ENCODE measurements around the gene NCDN.
A peak's percentile ranks its signal among the peaks of the same experiment; 100 is the strongest.

NCDN gene

GRCh38 chr1:35567947-35568558 lies 10.5 kb downstream of the NCDN start:
- Mint-ChIP-seq H3K4me1 (peaks cover 44% of the 10 kb centered on the region), H3K27ac (ENCODE audit: low read depth) (no peak overlapping the region)
- no peak for ATAC-seq (replicated peaks; ENCODE audit: extremely low read depth, poor library complexity, severe bottlenecking)

DNA sequence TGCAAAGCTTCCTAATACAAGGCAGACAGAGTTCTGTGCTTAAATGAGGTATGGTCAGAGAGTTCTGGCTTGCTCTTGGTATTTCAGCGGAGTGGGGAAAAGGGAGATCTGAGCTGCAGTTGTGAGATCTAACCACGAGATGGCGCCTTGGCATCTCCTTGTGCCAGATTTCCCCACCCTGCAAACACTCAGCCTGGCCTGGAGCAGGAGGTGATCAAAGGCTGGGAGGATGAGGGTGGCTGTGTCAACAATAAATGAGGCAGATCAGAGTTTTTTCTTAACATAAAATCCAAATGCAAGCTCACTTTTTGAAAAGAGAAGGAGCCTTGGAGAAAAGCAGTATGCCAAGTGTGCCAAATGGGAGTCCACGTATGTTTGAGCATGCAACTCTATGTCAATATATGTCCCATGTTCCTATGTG lies 11.4 kb downstream of the NCDN start:
- no peaks in the 10 kb centered on the region for H3K9me3 Mint-ChIP-seq
- H3K4me1 Mint-ChIP-seq: peaks cover 43% of the 10 kb centered on the region
- ATAC-seq (replicated peaks; ENCODE audit: extremely low read depth, poor library complexity, severe bottlenecking) (no peak), DNase-seq (ENCODE audit: low spot score in 2 of 2) (peak; percentile 53 to 55)
- no peaks in the 10 kb centered on the region for H3K27me3 Mint-ChIP-seq
- H3K4me3 Mint-ChIP-seq: no peak overlapping the region
- peaks cover 5% of the 10 kb centered on the region for H3K36me3 Mint-ChIP-seq (ENCODE audit: insufficient read depth)
- H3K27ac Mint-ChIP-seq (ENCODE audit: low read depth): no peak overlapping the region

More at GRCh38 chr1:35567947-35568558, 10.5 kb downstream of the NCDN start:
- Mint-ChIP-seq H3K27me3 (no peaks in the 10 kb centered on the region), H3K36me3 (ENCODE audit: insufficient read depth) (peaks cover 5% of the 10 kb centered on the region), H3K9me3 (no peaks in the 10 kb centered on the region), H3K4me3 (no peak overlapping the region)
- DNase-seq (ENCODE audit: low spot score in 2 of 2): no peak

DNA sequence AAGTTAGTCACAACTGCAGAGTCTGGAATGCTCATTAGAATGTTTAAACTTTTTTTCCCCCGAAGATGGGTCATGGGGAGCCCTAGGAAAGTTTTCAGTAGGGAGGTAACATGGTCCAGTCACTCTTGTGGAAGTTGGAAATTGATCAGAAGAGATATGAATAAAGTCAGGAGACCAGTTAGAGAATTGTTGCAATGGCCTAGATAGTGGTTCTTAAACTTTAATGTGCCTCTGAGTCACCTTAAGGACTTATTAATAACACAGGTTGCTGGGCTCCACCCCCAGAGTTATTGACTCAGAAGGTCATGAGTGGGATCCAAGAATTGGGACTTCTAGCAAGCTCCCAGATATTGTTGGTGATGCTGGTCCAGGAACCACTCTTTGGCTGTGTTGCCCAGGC lies 12.3 kb downstream of the NCDN start:
- no peak overlapping the region for H3K4me3 Mint-ChIP-seq
- no peaks in the 10 kb centered on the region for H3K9me3 Mint-ChIP-seq
- no peak for ATAC-seq (replicated peaks; ENCODE audit: extremely low read depth, poor library complexity, severe bottlenecking)
- no peak for DNase-seq (ENCODE audit: low spot score in 2 of 2)
- H3K27me3 Mint-ChIP-seq: no peaks in the 10 kb centered on the region
- peaks cover 34% of the 10 kb centered on the region for H3K4me1 Mint-ChIP-seq
- H3K36me3 Mint-ChIP-seq (ENCODE audit: insufficient read depth): peaks cover 5% of the 10 kb centered on the region
- H3K27ac Mint-ChIP-seq (ENCODE audit: low read depth): no peak overlapping the region

GRCh38 chr1:35570589-35571137 lies 13.1 kb downstream of the NCDN start:
- ATAC-seq (replicated peaks; ENCODE audit: extremely low read depth, poor library complexity, severe bottlenecking) (no peak), DNase-seq (ENCODE audit: low spot score in 2 of 2) (no peak)
- peaks cover 39% of the 10 kb centered on the region for H3K4me1 Mint-ChIP-seq
- H3K27ac Mint-ChIP-seq (ENCODE audit: low read depth): peak overlapping the region; percentile 23
- no peaks in the 10 kb centered on the region for H3K27me3 Mint-ChIP-seq
- H3K36me3 Mint-ChIP-seq (ENCODE audit: insufficient read depth): peaks cover 5% of the 10 kb centered on the region
- H3K9me3 Mint-ChIP-seq: no peaks in the 10 kb centered on the region
- H3K4me3 Mint-ChIP-seq: no peak overlapping the region

DNA sequence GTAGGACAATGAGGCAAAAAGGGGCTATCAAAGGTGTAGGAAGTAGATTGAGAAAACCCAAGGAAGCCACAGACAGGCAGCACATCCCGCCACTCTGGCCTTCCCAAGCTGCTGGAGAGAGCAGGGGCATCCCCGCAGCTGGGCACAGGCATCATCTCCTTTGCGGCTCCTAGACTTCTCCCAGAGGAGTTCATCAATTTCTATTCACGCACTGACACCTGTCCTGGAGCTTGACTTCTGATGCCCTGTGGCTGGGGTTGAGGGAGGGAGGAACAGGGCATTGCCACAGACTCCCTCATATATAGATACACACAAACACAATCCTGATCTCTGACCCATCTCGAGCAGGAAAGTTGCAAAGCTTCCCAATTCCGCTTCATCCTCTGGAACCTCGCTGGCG lies 13.7 kb downstream of the NCDN start:
- Mint-ChIP-seq H3K4me1 (peaks cover 45% of the 10 kb centered on the region), H3K4me3 (no peak overlapping the region), H3K27ac (ENCODE audit: low read depth) (peak overlapping the region; percentile 23), H3K36me3 (ENCODE audit: insufficient read depth) (peaks cover 8% of the 10 kb centered on the region), H3K9me3 (no peaks in the 10 kb centered on the region), H3K27me3 (no peaks in the 10 kb centered on the region)
- ATAC-seq (replicated peaks; ENCODE audit: extremely low read depth, poor library complexity, severe bottlenecking) (no peak), DNase-seq (ENCODE audit: low spot score in 2 of 2) (no peak)

GRCh38 chr1:35572296-35572695 lies 14.7 kb downstream of the NCDN start:
- DNase-seq (ENCODE audit: low spot score in 2 of 2) (no peak), ATAC-seq (replicated peaks; ENCODE audit: extremely low read depth, poor library complexity, severe bottlenecking) (no peak)
- H3K27me3 Mint-ChIP-seq: no peaks in the 10 kb centered on the region
- H3K4me3 Mint-ChIP-seq: no peak overlapping the region
- peaks cover 6% of the 10 kb centered on the region for H3K36me3 Mint-ChIP-seq (ENCODE audit: insufficient read depth)
- H3K27ac Mint-ChIP-seq (ENCODE audit: low read depth): no peak overlapping the region
- H3K4me1 Mint-ChIP-seq: peaks cover 47% of the 10 kb centered on the region
- no peaks in the 10 kb centered on the region for H3K9me3 Mint-ChIP-seq

DNA sequence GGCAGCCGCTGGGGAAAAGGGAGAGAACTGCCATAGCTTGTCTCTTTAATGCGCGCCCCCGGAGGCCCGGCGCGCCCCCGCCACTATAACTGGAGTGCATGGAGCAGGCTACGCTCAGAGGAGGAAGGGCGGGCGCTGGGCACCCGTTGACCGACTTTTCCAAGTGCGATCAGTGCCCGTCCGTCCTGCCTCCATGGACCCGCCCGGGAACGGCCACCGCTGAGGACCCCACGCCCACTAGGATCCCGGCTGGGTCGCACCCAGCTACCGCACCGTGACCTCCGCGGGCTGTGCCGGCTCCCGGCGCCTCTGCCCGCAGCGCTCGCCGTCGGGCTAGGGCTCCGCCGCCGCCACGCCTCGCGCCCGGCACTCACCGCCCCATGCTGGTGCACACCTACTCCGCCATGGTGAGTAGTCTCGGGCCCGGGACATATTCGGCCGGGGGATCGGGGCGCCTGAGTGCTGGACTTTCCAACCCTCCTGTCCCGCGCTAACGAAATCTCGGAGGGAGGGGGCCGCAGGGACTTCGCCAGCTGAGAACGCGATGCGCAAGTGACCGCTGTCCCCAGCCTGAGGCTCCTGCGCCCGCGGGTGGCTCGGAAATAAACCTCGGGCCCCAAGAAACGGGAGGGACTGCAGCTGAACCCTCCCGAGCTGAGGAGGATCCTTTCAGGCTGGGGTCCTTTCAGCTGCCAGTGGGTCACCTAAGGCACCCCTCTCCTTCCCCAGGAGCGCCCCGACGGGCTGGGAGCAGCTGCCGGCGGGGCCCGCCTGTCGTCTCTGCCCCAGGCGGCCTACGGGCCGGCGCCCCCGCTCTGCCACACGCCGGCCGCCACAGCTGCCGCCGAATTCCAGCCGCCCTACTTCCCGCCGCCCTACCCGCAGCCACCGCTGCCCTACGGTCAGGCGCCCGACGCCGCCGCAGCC lies 15.9 kb downstream of the NCDN start, which contains the start of gene TFAP2E:
TSS of gene TFAP2E (plus strand) at position 117 of the 927 bp plus-strand sequence. CDS start at position 381, 264 bp downstream.
- Mint-ChIP-seq H3K27me3 (no peaks in the 10 kb centered on the region), H3K4me1 (peaks cover 50% of the 10 kb centered on the region), H3K36me3 (ENCODE audit: insufficient read depth) (peaks cover 7% of the 10 kb centered on the region), H3K4me3 (peak within 1 kb of the TSS; percentile 20), H3K27ac (ENCODE audit: low read depth) (no peak within 1 kb of the TSS), H3K9me3 (no peaks in the 10 kb centered on the region)
- no peak for ATAC-seq (replicated peaks; ENCODE audit: extremely low read depth, poor library complexity, severe bottlenecking)
- DNase-seq (ENCODE audit: low spot score in 2 of 2): no peak

GRCh38 chr1:35574125-35574654 lies 16.6 kb downstream of the NCDN start:
- Mint-ChIP-seq H3K4me3 (no peak overlapping the region), H3K27me3 (no peaks in the 10 kb centered on the region), H3K36me3 (ENCODE audit: insufficient read depth) (peaks cover 7% of the 10 kb centered on the region)

GRCh38 chr1:35574655-35575415 lies 17.2 kb downstream of the NCDN start:
- Mint-ChIP-seq H3K36me3 (ENCODE audit: insufficient read depth) (peaks cover 7% of the 10 kb centered on the region), H3K9me3 (no peaks in the 10 kb centered on the region), H3K27ac (ENCODE audit: low read depth) (no peak overlapping the region), H3K4me3 (peak overlapping the region; percentile 83), H3K4me1 (peaks cover 39% of the 10 kb centered on the region), H3K27me3 (no peaks in the 10 kb centered on the region)
- no peak for ATAC-seq (replicated peaks; ENCODE audit: extremely low read depth, poor library complexity, severe bottlenecking)
- no peak for DNase-seq (ENCODE audit: low spot score in 2 of 2)

More at GRCh38 chr1:35574125-35574654, 16.6 kb downstream of the NCDN start:
- no peak overlapping the region for H3K27ac Mint-ChIP-seq (ENCODE audit: low read depth)
- DNase-seq (ENCODE audit: low spot score in 2 of 2): no peak
- H3K4me1 Mint-ChIP-seq: peaks cover 45% of the 10 kb centered on the region
- no peaks in the 10 kb centered on the region for H3K9me3 Mint-ChIP-seq
- no peak for ATAC-seq (replicated peaks; ENCODE audit: extremely low read depth, poor library complexity, severe bottlenecking)

- peaks cover 32% of the 10 kb centered on the region for H3K4me1 Mint-ChIP-seq
- no peaks in the 10 kb centered on the region for H3K9me3 Mint-ChIP-seq
- no peaks in the 10 kb centered on the region for H3K27me3 Mint-ChIP-seq
- ATAC-seq (replicated peaks; ENCODE audit: extremely low read depth, poor library complexity, severe bottlenecking) (no peak), DNase-seq (ENCODE audit: low spot score in 2 of 2) (no peak)
- peak overlapping the region; percentile 88 for H3K27ac Mint-ChIP-seq (ENCODE audit: low read depth)
- H3K4me3 Mint-ChIP-seq: peak overlapping the region; percentile 83
- peaks cover 7% of the 10 kb centered on the region for H3K36me3 Mint-ChIP-seq (ENCODE audit: insufficient read depth)
Measured at GRCh38 chr1:35575416-35575958, 17.9 kb downstream of the NCDN start.

DNA sequence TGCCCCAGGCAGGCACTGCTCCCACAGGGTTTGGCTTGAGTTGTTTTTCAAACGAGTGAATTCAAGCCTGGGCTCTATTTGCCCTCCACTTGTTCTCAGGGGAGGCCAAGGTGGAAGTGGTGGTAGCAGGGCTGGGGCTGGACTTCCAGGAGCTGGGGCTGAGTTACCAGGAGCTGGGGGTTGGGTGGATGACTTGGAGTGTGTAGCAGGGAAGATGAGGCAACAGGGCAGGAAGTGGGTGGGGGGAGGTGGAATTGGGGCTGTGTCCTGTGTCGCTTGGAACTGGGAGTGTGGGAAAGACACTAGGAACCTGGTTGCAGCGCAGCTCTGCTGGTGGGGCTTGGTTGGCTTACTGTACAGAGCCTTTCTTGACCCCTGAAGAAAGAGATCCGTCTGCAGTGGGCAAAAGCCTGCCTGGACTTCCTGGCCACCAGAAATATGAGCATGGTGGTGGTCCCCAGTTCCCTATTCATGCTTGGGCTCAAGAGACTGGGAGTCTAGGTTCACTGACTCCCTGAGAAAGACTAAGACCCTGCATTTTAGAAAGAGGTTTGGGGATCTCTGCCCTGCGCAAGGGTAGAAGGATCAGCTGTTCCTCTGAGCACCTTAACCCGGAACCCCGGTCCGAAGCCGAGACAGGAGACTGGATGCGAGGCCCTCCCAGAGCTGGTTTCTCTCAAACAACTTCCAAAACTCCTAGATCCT lies 18.6 kb downstream of the NCDN start:
- Mint-ChIP-seq H3K4me1 (peaks cover 32% of the 10 kb centered on the region), H3K4me3 (peak overlapping the region; percentile 83), H3K27me3 (no peaks in the 10 kb centered on the region), H3K9me3 (no peaks in the 10 kb centered on the region), H3K27ac (ENCODE audit: low read depth) (peak overlapping the region; percentile 88), H3K36me3 (ENCODE audit: insufficient read depth) (peaks cover 7% of the 10 kb centered on the region)
- ATAC-seq (replicated peaks; ENCODE audit: extremely low read depth, poor library complexity, severe bottlenecking) (no peak), DNase-seq (ENCODE audit: low spot score in 2 of 2) (no peak)

Measured in central memory CD8-positive, alpha-beta T cell (primary cell).